NCI-H460 (cell line): ENCODE results near the gene HSCB. TPM values are rescaled to one million over a fixed set of nuclear protein-coding genes. Genes with fewer than 3 reads are reported as not detected.
"Not testable (repeated sequence)": the region's sequence is repeated elsewhere in the genome, so short reads cannot be mapped to it uniquely, and the experiment has no call there.

ENCODE experiments used
- DNase-seq: peaks from one replicate; pipeline ENCODE4 v3.0.0-alpha.2; 2016; ENCODE audit warnings: low read depth; ENCODE audit errors: extremely low read depth
- polyA plus RNA-seq: library from polyadenylated mRNA; depleted of rRNA; stranded (reverse); fragments of >200 nt; gene quantifications from 2 replicates; pipeline ENCODE4 v1.2.3, GENCODE V29; 2014; cell fraction: nucleus; rRNA removed
- total RNA-seq: library from RNA; depleted of rRNA; stranded (reverse); fragments of >200 nt; shearing (Covaris generic); gene quantifications from 2 replicates; pipeline ENCODE4 v1.2.3, GENCODE V29; 2014; rRNA removed

Gene HSCB, protein sequence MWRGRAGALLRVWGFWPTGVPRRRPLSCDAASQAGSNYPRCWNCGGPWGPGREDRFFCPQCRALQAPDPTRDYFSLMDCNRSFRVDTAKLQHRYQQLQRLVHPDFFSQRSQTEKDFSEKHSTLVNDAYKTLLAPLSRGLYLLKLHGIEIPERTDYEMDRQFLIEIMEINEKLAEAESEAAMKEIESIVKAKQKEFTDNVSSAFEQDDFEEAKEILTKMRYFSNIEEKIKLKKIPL
- total RNA-seq: 14.6 and 23.2 TPM in 2 replicates
- polyA plus RNA-seq: 4.5 and 13.6 TPM in 2 replicates

DNA sequence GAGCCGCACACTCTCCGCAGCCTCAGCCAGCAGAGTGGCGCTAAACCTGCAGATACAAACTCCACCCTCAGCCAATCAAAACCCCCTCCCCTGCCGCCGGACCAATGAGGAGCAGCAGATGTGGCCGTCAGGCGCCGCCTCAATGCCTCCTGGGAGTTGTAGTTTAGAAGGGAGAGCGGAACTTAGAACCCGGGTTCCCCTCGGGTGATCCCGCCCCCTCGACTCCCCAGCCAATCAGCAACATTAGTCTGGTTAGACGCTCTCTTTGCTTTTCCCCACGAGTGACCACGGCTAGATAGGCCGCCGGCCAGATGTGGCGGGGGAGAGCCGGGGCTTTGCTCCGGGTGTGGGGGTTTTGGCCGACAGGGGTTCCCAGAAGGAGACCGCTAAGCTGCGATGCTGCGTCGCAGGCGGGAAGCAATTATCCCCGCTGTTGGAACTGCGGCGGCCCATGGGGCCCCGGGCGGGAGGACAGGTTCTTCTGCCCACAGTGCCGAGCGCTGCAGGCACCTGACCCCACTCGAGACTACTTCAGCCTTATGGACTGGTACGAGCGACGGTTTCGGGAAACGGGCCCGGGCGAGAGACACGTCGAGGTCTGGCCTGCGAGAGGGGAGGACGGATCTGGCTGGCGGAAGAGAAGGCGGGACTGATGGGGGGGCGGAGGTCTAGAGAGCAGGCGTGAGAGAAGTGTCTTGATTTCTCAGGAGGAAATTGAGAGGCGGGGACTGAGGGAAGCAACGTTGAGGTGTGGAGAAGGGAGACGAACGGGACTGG is at the start of gene HSCB, which contains the start of gene CHEK2:
TSS of gene HSCB (plus strand) at position 255 of the 777 bp plus-strand sequence. CDS start at position 312, 57 bp downstream.
TSS of gene CHEK2 (minus strand) at position 36 of the 777 bp plus-strand sequence. CDS start 7,099 bp downstream, outside the sequence.
- peak; percentile 96 for DNase-seq

DNA sequence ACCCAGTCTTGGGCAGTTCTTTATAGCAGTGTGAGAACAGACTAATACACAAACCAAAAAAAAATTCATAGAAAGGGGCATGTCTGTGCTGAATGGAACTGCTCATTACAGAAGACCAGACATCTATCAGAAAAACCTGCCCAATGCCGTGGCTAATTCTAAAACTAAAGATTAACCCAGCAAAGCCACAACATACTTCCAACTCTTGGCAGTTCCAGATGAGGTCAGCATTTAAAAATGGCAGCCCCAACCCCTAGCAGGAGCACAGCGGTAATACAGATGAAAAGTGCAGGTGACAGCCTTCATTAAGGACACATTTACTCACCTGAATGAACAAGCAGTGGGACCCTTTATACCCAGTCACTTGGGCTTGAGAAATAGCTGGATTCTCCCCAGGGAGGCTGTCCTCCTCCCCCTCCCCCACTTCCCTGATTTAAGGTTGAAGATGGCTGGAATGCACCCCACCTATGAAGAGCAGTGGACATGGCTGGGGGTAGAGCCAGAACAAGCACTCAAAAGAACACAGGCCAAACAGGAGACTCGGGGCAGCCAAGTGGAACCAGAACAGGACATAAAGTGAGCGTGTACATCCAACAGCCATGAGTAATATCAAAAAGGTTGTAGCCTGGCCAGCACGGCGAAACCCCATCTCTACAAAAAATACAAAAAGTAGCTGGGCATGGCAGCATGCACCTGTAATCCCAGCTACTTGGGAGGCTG is 48.6 kb upstream of the HSCB start:
- not testable (repeated sequence) for DNase-seq

DNA sequence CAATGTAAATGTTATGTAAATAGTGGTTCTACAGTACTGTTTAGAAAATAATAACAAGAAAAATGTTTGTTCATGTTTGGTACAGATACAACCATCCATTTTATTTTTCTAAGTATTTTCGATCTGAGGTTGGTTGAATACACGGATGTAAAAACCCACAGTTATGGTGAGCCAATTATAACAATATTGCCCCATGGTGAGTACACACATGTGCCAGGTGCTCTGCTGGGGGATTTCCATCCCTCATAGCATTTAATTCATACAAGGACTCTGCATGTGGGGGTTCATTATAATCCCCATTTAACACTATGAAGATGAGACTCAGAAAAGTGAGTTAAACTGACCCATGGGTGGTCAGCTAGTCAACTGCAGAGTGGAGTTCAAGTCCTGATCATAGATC is 38.9 kb upstream of the HSCB start:
- no peak for DNase-seq

DNA sequence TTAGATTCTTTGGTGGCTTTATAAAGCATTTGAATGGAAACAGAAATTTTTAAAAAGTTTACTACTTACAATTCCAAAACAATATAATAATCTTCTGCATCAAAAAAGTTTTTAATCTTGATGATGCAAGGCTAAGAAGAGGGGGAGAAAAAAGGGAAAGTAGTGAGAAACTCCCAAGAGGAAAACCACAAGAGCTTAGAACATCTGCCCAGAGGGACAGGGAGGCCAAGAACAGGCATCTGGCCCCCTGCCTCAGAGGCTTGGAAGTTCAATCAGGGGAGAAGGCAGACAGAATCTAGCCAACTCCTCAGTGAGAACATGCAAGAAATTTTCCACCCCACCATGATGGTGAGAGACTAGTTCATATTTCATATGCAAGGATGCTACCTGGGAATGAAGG is 38.4 kb upstream of the HSCB start:
- DNase-seq: no peak

DNA sequence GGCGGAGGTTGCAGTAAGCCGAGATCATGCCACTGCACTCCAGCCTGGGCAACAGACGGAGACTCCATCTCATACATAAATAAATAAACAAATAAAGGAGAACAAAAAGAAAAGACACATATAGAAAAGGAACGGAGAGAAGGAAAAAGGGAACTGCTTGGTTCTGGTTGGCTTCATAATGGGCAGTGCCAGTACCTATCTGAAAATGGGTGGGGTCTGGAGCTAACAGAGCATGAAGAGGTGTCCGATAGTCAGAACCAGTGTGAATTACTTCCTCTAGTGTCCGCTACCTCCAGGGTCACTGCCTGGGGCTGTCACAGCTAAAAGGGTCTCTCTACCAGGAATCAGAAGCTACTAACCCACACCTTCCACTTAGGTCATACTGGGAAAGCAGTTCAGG is 35.0 kb upstream of the HSCB start:
- DNase-seq: no peak

DNA sequence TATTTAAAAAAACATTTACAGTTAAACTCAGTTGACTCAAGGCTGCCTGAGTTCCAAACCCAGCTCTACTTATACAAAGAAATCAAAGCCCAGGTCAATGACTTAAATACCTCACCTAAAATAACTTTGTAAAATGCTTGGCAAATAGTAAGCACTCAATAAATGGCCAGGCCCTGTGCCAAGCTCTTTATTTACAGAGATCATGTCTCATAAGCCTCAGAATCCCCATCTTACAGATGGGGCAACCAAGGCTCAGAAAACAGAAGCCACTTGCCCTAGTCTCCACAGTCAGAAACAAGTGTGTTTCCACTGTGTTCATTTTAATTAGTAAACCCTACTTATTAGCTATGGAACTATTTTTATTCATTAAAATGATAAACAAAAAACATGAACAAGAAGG is 31.7 kb upstream of the HSCB start:
- DNase-seq: peak; percentile 46

DNA sequence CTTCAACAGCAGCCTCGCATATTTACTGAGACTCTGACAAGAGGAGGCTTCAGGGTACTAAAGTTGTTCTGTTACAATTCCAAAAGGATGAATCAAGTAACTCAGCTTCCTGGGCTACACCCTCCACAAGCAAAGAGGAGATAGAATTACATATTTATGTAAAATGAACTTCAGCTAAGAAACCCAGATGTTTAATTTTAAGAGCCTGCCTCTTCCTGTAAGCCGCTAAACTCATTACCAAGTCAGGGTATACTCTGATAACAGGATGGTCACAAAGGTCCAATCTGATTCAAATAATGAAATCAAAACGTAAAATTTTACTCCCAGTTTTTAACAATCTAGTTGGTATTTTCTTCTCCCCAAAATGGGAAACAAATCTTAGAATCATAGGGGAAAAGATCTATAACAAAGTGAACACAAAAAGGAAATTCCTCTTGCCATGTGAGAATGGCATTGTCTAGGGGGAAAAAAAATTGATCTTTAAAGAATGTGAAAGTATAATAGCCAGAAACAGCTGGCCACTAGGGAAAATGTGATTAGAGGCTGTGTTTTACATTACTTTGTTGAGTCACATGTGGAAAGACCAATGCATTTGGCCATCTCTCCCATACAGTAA is 31.2 kb upstream of the HSCB start:
- peak; percentile 76 for DNase-seq

DNA sequence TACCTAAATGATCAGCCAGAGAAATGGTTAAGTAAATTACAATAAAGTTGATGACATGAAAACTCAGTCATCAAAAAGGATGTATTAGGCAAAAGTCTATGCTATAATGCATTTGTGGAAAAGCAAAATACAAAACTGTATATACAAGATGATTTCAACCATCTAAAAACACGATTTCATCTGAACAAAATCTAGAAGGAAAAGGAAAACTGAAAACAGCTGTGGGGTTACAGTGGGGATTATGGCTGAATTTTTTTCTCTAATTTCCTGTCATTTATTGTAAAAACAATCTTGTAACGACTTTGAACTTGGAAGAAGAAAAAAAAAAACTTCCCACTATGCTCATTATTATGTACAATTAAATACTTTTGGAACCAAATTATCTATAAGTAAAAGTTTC is 30.5 kb upstream of the HSCB start:
- DNase-seq: no peak

DNA sequence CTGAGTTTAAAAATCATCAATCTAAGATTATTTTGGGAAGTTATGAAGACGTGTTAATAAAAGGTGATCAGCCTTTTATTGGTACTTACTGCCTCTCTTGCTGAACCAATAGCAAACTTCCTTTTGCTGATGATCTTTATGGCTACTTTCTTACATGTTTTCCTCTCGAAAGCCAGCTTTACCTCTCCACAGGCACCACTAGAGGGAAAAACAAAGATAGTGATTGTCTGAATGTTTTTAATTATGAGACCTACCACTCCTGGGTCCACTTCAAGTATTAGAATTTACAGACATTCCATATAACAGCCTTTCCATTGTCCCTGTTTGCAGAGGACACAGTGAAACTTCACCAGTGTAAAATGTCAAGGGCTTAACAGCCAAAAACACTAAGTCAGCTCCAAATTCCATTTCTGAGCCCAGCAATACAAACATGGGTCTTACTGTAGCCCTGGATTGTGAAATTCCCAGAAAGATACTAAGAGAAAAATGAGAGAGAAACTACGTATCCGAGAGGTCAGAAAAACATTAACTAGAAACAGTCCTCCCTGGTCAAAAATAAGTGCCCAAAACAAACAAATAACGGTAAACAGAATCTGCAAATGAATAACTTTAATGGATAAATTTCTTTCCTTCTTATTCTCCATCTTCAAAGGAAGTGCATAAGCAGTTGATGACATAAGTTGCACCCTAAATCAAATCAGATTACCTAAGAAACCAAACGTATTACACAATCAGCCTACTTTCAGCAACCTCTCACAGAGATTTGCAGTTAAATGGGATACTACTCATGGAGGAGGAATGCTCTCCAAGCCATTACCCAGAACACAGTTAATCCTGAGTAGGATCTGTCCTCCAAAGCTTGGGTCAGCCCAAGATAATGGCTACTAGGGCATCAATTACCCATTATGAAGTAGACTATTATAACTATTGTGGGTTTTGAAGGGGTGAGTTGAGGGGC is 29.7 kb upstream of the HSCB start:
- peak; percentile 96 for DNase-seq

DNA sequence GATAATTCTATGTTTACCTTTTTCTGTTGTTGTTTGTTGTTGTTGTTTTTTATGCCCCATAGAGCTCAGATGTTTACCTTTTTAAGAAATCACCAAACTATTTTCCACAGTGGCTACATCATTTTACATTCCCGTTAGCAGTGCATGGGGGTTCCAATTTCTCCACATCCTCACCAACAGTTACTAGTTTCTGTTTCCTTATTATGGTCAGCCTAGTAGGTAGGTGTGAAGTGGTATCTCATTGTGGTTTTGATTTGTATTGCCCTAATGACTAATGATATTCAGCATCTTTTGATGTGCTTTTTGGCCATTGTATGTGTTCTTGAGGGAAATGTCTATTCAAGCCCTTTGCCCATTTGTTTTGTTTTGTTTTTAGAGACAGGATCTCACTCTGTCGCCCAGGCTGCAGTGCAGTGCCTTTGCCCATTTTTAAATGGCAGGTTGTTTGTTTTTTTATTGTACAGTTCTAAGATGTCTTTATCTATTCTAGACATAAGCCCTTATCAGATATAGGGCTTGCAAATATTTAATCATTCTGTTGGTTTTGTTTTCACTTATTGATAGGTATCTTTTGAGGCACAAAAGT is 27.7 kb upstream of the HSCB start:
- peak; percentile 43 for DNase-seq

DNA sequence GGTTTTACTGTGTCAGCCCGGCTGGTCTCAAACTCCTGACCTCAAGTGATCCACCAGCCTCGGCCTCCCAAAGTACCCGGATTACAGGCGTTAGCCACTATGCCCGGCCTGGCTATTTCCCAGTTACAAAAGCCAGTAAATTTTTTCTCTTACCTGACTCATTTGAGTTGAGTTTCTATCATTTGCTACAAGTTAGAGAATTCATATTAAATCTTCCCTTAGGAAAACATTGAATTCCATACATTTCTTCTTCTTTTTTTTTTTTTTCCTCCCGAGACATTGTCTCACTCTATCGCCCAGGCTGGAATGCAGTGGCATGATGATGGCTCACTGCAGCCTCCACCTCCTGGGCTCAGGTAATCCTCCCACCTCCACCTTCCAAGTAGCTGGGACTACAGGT is 26.2 kb upstream of the HSCB start:
- DNase-seq: no peak

DNA sequence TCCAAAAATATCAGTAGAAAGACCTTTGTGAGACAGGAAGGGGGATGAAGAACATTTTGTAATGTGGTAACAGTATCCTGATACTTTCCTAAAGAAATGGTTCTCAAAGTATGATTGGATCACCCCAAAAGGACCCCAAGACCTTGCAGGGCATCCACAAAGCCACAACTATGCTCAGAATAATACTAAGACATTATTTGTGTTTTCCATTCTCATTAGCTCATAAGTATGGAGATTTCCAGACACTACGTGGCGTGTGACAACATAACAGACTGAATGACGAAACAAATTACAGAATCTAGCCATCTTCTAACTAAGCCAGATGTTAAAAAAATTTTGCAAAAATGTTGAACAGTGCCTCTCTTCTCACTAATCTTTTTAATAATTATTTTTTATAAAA is 25.2 kb upstream of the HSCB start:
- no peak for DNase-seq

DNA sequence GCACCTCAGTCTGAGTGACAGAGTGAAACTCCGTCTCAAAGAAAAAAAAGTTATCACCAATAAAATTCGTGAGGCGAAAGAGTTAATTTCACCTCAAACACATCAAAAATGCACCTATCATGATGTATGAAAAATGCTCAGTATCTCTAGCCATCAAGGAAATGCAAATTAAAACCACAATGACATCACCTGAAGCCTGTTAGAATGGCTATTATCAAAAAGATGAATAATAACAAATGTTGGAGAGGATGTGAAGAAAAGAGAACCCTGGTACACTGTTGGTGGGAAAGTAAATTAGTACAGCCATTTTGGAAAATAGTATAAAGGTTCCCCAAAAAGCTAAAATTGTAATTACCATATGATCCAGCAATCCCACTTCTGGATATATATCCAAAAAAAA is 23.8 kb upstream of the HSCB start:
- DNase-seq: no peak

DNA sequence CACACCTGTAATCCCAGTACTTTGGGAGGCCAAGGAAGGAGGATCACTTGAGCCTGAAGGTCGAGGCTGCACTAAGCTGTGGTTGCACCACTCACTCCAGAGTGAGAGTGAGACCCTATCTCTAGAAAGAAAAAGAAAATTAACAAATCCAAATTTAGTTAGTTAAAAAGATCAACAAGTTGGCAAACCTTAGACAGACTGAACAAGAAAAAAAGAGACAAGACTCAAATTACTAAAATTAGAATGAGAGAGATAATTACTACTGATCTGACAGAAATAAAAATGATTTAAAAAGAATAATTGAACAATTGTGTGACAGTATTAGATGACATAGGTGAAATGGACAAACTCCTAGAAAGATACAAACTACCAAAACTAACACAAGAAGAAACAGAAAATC is 13.8 kb upstream of the HSCB start:
- no peak for DNase-seq

DNA sequence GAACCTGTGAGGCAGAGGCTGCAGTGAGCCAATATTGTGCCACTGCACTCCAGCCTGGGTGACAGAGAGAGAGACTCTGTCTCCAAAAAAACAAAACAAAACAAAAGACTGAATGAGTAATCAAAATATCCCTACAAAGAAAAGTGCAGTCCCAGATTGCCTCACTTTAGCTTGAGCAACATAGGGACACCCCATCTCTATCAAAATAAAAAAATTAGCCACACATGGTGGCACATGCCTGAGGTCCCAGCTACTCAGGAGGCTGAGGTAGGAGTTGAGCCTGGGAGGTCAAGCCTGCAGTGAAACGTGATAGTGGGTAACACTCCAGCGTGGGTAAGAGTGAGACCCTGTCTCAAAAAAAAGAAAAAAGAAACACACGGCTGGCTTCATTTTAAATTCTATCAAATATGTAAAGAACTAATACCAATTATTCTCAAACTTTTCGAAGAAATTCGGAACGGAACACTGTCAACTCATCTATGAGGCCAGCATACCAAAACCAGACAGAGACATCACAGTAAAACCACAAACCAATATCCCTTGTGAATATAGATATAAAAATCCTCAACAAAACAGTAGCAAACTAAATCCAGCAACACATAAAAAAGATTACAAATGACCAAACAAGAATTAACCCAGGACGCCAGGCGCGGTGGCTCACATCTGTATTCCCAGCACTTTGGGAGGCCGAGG is 13.1 kb upstream of the HSCB start:
- no peak for DNase-seq

DNA sequence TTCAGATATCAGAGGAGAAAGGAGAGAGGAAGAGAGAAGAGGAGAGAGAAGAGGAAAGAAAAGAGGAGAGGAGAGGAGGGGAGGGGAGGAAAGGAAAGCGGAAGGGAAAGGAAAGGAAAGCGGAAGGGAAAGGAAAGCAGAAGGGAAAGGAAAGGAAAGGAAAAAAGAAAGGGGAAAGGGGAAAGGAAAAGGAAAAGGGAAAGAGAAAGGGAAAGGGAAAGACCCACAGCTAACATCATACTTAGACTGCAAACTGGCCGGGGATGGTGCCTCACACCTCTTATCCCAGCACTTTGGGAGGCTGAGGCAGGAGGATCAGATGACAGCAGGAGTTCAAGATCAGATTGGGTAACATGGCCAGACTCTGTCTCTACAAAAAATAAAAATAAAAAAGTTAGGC is 11.7 kb upstream of the HSCB start:
- DNase-seq: no peak

DNA sequence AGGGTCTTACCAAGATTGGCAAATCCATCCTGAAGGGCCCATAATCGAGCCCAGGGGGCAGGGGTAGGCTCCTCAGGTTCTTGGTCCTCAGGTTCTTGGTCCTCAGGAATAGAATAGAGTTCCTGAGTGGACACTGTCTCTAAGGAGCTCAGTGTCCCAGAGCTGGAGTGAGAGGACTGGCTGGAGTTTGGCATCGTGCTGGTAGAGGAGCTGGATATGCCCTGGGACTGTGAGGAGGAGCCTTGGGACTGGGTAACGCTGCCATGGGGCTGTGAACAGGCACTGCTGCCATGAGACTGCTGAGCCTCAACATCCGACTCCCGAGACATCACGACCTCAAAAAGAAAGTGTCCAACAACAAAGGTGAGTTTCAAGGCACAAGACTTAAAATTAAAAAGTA is 7.4 kb upstream of the HSCB start:
- DNase-seq: no peak

DNA sequence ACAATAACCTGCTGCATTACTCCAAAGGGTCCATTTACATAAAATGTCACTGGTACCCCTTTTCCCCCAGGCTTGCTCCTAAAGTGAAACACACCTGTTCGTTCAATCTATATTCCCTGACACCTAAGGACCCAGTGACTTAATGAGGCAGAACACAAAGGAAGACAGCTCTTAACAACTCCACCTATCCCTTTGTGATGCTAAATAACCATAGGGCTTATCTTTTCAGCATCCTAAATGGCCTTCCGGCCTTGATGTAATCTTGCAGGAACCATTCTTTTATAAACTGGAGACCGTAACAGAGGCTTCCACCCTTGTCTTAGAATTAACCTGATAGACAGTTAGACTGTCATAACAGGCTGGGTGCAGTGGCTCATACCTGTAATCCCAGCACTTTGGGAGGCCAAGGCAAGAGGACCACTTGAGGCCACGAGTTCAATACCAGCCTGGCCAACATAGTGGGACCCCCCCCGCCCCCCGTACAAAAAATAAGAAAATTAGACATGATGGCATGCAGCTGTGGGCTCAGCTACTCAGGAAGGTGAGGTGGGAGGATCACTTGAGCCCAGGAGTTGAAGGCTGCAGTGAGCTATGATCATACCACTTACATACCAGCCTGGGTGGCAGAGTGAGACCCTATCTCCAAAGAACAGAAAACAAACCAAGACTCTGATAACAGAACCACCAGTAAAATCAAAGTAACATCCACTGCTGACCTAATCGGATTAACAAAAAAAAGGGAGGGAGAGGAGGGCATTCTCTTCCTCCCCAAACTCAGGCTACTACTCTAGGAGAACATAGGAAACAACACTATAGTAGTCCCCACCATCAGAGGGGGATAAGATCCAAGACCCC is 5.3 kb upstream of the HSCB start:
- DNase-seq: no peak
